SK-N-SH treated with all-trans-retinoic acid at 6 μM for 48 hours (cell line): Measurements from ENCODE around the gene IL31.

ENCODE experiments used
- ARNTL ChIP-seq: fragments of 450-650 bp; formaldehyde crosslinking; IDR thresholded peaks from 2 replicates; pipeline ENCODE4 v1.5.0; 2020; ENCODE audit warnings: low read depth, mild to moderate bottlenecking, moderate library complexity, borderline replicate concordance
- ESRRG ChIP-seq: fragments of 250-450 bp; sonication (Bioruptor Pico); IDR thresholded peaks from 2 replicates; pipeline ENCODE4 v1.6.1; 2021; ENCODE audit warnings: mild to moderate bottlenecking
- GLIS3 ChIP-seq: fragments of 250-450 bp; sonication (Bioruptor Pico); IDR thresholded peaks from 2 replicates; pipeline ENCODE4 v1.5.0; 2020; ENCODE audit warnings: mild to moderate bottlenecking, moderate library complexity
- ISL1 ChIP-seq: fragments of 250-450 bp; sonication (Bioruptor Pico); IDR thresholded peaks from 2 replicates; pipeline ENCODE4 v2.1.2; 2022; ENCODE audit warnings: mild to moderate bottlenecking, moderate library complexity
- PATZ1 ChIP-seq: fragments of 250-450 bp; sonication (Bioruptor Pico); IDR thresholded peaks from 2 replicates; pipeline ENCODE4 v1.8.0; 2020; ENCODE audit warnings: mild to moderate bottlenecking, moderate library complexity, borderline replicate concordance
- TSHZ2 ChIP-seq: fragments of 250-450 bp; sonication (Bioruptor Pico); IDR thresholded peaks from 2 replicates; pipeline ENCODE4 v1.5.0; 2020; ENCODE audit warnings: mild to moderate bottlenecking, moderate library complexity
- ZC3H10 ChIP-seq: fragments of 250-450 bp; sonication (Bioruptor Pico); IDR thresholded peaks from 2 replicates; pipeline ENCODE4 v1.5.1; 2021; ENCODE audit warnings: mild to moderate bottlenecking, moderate library complexity
- ZFP3 ChIP-seq: fragments of 250-450 bp; sonication (Bioruptor Pico); IDR thresholded peaks from 2 replicates; pipeline ENCODE4 v1.5.0; 2020; ENCODE audit warnings: mild to moderate bottlenecking, moderate library complexity
- ZFP30 ChIP-seq: fragments of 450-650 bp; formaldehyde crosslinking; IDR thresholded peaks from 2 replicates; pipeline ENCODE4 v1.5.0; 2022; ENCODE audit warnings: mild to moderate bottlenecking, moderate library complexity
- ZNF565 ChIP-seq: fragments of 450-650 bp; formaldehyde crosslinking; conservative IDR thresholded peaks from 2 replicates; pipeline ENCODE4 v1.5.0; 2020; ENCODE audit warnings: low read depth, mild to moderate bottlenecking, moderate library complexity
- ZNF70 ChIP-seq: fragments of 450-650 bp; formaldehyde crosslinking; IDR thresholded peaks from 2 replicates; pipeline ENCODE4 v1.5.0; 2020; ENCODE audit warnings: mild to moderate bottlenecking, moderate library complexity
- ZNF8 ChIP-seq: fragments of 450-650 bp; formaldehyde crosslinking; IDR thresholded peaks from 2 replicates; pipeline ENCODE4 v1.5.0; 2020; ENCODE audit warnings: mild to moderate bottlenecking, moderate library complexity

- TF ChIP-seq PATZ1 (CRISPR knock-in tag) = no peak
- no peak for TF ChIP-seq ZNF8
- no peak for TF ChIP-seq ZNF565
- no peak for TF ChIP-seq ISL1 (CRISPR knock-in tag)
- TF ChIP-seq ZC3H10 (CRISPR knock-in tag) = no peak
- no peak for TF ChIP-seq GLIS3 (CRISPR knock-in tag)
- no peak for TF ChIP-seq ZFP30 (CRISPR knock-in tag)
- no peak for TF ChIP-seq ESRRG (CRISPR knock-in tag)
- no peak for TF ChIP-seq ZFP3 (CRISPR knock-in tag)
- TF ChIP-seq ARNTL = no peak
- TF ChIP-seq ZNF70 (CRISPR knock-in tag) = no peak
- no peak for TF ChIP-seq TSHZ2 (CRISPR knock-in tag)
Measured at GRCh38 chr12:122159882-122160281, 14.1 kb downstream of the IL31 start.
